ENCODE results near the gene SYT2. TPM values are rescaled to one million over a fixed set of nuclear protein-coding genes. Genes with fewer than 3 reads are reported as not detected.

SYT2 gene
- total and polyA plus RNA-seq, 2 of the 13 experiments (the other 11 are each of a cell fraction or from before 2014, with no cell fraction given): not detected

GRCh38 chr1:202590126-202590525 is 120.1 kb downstream of the SYT2 start (continued):
- no peak for TF ChIP-seq ZHX1 (CRISPR knock-in tag; IDR thresholded peaks at IDR 0.05; ENCODE audit: low read depth)
- no peak for TF ChIP-seq ZNF326 (CRISPR knock-in tag; IDR thresholded peaks at IDR 0.05; ENCODE audit: borderline replicate concordance)
- TF ChIP-seq NFATC3 (CRISPR knock-in tag; IDR thresholded peaks at IDR 0.05): no peak
- TF ChIP-seq, protein P1, sequence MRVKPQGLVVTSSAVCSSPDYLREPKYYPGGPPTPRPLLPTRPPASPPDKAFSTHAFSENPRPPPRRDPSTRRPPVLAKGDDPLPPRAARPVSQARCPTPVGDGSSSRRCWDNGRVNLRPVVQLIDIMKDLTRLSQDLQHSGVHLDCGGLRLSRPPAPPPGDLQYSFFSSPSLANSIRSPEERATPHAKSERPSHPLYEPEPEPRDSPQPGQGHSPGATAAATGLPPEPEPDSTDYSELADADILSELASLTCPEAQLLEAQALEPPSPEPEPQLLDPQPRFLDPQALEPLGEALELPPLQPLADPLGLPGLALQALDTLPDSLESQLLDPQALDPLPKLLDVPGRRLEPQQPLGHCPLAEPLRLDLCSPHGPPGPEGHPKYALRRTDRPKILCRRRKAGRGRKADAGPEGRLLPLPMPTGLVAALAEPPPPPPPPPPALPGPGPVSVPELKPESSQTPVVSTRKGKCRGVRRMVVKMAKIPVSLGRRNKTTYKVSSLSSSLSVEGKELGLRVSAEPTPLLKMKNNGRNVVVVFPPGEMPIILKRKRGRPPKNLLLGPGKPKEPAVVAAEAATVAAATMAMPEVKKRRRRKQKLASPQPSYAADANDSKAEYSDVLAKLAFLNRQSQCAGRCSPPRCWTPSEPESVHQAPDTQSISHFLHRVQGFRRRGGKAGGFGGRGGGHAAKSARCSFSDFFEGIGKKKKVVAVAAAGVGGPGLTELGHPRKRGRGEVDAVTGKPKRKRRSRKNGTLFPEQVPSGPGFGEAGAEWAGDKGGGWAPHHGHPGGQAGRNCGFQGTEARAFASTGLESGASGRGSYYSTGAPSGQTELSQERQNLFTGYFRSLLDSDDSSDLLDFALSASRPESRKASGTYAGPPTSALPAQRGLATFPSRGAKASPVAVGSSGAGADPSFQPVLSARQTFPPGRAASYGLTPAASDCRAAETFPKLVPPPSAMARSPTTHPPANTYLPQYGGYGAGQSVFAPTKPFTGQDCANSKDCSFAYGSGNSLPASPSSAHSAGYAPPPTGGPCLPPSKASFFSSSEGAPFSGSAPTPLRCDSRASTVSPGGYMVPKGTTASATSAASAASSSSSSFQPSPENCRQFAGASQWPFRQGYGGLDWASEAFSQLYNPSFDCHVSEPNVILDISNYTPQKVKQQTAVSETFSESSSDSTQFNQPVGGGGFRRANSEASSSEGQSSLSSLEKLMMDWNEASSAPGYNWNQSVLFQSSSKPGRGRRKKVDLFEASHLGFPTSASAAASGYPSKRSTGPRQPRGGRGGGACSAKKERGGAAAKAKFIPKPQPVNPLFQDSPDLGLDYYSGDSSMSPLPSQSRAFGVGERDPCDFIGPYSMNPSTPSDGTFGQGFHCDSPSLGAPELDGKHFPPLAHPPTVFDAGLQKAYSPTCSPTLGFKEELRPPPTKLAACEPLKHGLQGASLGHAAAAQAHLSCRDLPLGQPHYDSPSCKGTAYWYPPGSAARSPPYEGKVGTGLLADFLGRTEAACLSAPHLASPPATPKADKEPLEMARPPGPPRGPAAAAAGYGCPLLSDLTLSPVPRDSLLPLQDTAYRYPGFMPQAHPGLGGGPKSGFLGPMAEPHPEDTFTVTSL (CRISPR knock-in tag; IDR thresholded peaks at IDR 0.05; ENCODE audit: borderline replicate concordance): no peak
